GM18508 (cell line): Measurements from ENCODE around the gene MAPK8IP3.
"Not testable (repeated sequence)": the region's sequence is repeated elsewhere in the genome, so short reads cannot be mapped to it uniquely, and the experiment has no call there.

ENCODE experiments used
- ATAC-seq: cut with Tn5 transposase; IDR thresholded peaks from one replicate; pipeline ENCODE4 v1.9.1; 2021; ENCODE audit warnings: moderate number of reproducible peaks; ENCODE audit not compliant: insufficient read depth, unreplicated experiment

MAPK8IP3 gene

GRCh38 chr16:1732551-1732987, 26.6 kb downstream of the MAPK8IP3 start:
- not testable (repeated sequence) for ATAC-seq

DNA sequence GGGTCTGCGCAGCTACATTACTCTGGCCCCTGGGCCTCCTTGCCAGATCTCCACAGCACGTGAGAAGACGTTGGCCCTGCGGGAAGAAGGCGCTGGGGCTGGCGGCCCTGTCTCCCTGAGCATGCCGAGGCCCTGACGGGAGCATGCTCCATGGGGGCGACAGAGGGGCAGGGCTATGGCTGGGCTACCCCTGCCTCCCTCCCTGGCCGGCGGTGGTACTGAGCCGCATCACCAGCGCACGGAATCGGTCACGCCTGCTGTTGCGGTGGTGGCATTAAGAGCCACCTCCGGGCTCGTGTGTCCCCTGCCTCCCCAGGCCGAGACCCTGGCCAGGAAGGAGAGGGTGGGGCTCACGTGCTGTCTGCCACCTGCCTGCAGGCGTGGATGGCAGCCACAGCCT, 28.1 kb downstream of the MAPK8IP3 start:
- no peak for ATAC-seq

- no peak for ATAC-seq
These were observed 28.8 kb downstream of the MAPK8IP3 start for GRCh38 chr16:1734816-1735215.

DNA sequence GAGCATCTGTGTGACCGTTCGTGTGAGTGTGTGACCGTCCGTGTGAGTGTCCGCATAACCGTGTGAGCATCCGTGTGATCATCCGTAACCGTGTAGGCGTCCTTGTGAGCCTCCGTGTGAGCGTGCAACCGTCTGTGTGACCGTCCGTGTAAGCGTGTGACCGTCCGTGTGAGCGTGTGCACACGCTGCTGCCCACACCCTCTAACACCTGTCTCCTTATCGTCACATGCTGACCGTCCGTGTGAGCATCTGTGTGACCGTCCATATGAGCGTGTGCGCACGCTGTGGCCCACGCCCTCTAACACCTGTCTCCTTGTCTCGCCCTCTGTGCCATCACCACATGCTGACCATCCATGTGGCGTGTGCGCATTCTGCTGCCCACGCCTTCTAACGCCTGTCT, 34.2 kb downstream of the MAPK8IP3 start:
- ATAC-seq, result no peak

- ATAC-seq, result no peak
These were observed 34.9 kb downstream of the MAPK8IP3 start for GRCh38 chr16:1740781-1741490.

DNA sequence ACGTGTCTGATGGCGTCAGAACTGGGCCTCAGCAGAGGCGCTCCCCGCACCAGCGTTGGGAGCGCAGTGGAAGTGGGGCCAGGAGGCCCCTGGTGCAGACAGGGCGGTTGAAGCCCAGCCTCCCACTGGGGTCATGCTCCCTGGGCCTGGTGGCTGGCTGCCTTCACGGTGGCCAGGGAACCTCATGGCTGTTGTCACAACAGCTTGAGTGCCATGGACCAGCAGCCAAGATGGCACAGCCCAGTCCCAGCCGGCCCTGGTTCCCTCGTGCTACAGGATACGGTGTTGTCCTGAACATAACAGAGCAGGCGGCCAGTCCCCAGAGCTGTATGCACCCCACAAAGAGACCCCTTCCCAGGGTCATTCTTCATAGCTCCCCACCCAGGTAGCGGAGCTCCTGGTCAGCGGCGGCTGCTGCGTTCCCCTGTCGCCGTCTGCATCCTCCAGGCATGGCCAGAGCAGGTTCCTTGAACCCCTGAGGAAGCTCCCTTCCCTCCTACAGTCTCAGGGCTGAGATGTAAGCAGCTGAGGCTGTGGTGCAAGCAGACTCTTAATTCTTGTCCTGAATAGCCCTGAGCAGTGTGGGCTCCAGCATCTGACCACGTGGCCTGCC, 35.7 kb downstream of the MAPK8IP3 start:
- no peak for ATAC-seq

GRCh38 chr16:1743376-1744337, 37.7 kb downstream of the MAPK8IP3 start:
- ATAC-seq, result no peak

DNA sequence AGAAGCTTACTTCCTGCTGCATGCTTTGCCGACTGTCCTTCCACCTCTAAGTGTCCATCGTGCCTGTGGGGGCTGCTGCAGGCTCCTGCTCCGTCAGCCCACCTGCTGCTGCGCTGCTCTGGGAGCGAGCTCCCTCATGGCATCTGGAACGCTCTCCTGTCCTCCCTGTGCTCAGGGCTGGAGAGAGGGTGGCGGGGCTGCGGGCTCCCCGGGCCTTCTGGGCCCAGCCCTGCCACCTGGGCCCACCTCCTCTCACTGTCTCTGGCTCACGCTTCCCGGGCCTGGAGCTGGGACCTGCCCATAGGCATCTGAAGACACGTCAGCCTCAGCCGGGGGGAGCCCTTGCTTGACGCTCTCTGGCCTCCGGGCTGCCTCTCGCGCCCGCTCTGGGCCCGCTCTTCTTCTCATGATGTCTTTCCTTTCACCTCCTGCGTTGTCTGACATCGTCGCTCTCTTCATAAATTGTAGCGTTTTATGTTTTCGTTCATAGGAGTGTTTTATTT, 38.4 kb downstream of the MAPK8IP3 start:
- ATAC-seq, result no peak

DNA sequence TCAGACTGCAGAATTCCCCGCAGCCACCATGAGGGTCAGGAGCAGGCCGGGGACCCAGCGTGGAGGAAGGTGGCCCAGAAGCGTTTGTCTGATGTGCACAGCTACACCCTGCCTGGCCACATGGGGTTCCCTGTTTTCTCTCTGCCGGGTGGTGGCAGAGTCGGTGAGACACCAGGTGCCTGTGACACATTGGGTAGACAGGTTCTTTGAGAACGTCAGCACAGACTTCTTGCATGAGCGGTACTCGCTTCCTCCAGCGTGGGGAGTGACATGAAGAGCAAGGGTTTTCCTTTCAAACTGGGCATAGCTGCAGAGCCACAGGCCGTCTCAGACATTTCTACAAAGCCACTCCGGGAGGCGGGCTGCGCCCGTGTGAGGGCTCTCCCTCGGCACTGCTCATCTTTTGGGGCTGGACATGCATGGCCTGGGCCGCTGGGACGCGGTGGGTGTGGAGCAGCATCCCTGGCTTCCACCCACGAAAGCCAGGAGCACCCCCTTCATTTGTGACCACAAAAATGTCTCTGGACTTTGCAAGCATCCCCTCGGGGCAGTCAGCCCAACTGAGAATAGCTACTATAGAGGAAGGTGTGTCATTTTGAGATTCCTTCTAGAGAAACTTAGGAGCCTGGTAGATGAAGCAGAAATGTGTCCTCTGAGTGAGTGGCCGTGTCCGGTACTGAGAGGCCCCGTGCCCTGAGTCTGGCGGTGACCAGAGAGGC, 39.3 kb downstream of the MAPK8IP3 start:
- no peak for ATAC-seq

DNA sequence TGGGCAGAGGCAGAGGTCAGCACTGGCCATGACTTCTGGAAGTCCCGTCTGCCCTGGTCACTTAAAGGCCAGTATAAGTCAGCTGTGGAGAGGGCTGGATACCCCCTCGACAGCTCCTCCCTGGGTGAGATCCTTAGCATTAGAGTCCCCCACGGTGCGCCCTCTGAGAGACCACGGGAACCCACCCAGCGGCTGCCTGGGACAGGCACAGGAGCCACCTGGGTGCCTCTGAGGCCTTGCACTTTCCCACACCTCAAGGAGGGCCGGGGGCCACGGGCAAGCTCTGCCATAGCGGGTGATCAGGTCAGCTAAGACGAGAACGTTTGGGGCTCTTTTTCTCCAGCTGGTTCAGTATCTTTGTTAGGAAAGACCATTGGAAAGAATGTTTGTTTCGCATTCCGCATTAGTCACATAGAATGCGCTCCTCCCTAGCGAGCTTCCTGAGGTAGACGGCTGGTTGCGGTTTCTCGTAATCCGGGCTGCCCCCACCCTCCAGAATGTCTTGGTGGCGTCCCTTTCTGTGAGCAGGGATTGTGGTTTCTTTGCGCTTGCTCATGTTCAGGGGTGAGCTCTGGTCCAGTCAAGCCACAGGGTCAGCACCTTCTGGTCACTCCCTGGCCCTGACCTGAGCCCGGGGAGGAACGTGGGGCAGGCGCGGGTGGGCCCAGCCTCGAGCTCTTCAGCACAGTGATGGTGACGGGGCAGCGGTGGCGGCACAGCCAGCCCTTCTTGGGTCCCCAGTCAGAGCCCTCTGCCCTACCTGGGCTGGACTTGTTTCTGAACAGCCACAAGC, 40.1 kb downstream of the MAPK8IP3 start:
- no peak for ATAC-seq

- no peak for ATAC-seq
These were observed 40.7 kb downstream of the MAPK8IP3 start for GRCh38 chr16:1746693-1747195.

DNA sequence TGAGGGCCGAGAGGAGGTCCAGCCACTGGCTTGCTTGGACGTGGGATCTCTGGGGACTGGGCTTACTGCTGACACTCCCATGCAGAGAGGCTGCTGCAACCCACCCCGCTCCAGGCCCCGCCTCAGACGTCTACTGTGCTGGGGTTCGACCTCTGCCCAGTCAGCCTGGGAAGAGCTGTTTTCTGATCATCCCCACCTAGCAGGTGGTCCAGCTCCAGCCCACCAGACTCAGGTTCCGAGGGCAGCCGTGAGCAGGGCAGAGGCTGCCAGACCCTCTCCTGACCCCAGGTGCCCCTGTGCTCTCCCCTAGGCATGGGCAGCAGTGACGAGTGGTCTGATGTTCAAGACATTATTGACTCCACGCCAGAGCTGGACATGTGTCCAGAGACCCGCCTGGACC, 41.9 kb downstream of the MAPK8IP3 start:
- no peak for ATAC-seq

DNA sequence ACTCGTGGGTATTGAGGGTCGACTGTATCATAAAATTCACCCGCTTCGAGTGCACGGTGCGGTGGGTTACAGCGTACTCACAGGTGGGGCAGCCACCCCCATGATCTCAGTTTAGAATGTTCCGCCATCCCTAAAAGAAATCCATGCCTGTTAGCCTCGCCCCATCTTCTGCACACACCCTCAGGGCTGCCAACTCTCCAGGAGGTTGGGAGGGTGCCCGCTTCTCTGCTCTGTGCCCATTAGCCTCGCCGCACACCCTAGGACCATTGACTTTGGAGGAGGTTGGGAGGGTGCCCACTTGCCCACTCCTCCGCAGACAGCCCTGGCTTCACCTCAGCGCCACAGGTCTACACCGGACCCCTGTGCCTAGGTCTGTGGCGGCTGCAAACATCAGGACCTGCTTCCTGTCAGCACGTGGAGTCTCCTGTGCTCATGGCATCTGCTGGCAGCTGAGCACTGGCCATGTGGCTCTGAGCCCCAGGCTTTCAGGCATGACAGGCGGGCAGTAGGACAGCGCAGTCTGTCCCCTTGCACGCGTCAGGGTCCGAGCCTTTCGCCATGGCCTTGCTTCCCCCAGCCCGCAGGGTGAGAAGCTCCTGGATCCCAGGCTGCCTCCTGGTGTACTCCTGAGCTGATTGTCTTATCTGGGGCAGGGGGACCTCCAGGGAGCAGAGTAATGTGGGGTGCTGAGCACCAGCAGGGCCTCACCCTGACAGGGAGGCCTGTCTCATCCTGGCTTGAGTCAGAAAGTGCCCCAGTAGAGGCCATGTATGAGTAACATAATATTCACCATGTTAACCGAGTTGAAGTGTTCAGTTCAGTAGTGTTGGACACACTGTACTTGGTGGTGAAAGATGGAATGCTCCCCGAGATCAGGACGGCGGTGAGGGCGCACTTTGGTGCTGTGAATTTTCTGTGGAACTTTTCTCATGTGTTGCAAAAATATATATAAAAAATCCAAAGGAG, 43.4 kb downstream of the MAPK8IP3 start:
- no peak for ATAC-seq

GRCh38 chr16:1751946-1752345, 46.0 kb downstream of the MAPK8IP3 start:
- no peak for ATAC-seq

- no peak for ATAC-seq
These were observed 46.9 kb downstream of the MAPK8IP3 start for GRCh38 chr16:1752853-1753252.

GRCh38 chr16:1754204-1754603, 48.2 kb downstream of the MAPK8IP3 start:
- no peak for ATAC-seq

- no peak for ATAC-seq
These were observed 51.9 kb downstream of the MAPK8IP3 start for GRCh38 chr16:1757714-1758461.
